ENCODE results near the gene CARD19.

CARD19 gene

DNA sequence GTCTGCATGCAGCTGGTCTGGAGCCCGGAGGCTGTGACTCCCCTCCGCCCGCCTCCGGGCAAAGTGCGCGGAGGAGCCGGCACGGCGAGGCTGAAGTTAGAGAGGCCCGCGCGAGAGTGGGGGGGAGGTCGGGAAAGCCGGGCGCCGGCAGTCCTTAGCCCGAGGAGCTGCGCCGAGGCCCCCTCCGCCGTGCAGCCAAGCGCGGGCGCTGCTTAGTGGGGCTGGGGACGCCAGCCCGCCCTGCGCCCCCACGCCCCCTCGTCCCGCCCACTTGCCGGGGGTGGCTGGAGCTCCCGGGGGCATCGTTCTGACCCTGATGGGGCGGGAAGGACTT is 37.6 kb downstream of the CARD19 start (continued):
- TF ChIP-seq, protein P1, sequence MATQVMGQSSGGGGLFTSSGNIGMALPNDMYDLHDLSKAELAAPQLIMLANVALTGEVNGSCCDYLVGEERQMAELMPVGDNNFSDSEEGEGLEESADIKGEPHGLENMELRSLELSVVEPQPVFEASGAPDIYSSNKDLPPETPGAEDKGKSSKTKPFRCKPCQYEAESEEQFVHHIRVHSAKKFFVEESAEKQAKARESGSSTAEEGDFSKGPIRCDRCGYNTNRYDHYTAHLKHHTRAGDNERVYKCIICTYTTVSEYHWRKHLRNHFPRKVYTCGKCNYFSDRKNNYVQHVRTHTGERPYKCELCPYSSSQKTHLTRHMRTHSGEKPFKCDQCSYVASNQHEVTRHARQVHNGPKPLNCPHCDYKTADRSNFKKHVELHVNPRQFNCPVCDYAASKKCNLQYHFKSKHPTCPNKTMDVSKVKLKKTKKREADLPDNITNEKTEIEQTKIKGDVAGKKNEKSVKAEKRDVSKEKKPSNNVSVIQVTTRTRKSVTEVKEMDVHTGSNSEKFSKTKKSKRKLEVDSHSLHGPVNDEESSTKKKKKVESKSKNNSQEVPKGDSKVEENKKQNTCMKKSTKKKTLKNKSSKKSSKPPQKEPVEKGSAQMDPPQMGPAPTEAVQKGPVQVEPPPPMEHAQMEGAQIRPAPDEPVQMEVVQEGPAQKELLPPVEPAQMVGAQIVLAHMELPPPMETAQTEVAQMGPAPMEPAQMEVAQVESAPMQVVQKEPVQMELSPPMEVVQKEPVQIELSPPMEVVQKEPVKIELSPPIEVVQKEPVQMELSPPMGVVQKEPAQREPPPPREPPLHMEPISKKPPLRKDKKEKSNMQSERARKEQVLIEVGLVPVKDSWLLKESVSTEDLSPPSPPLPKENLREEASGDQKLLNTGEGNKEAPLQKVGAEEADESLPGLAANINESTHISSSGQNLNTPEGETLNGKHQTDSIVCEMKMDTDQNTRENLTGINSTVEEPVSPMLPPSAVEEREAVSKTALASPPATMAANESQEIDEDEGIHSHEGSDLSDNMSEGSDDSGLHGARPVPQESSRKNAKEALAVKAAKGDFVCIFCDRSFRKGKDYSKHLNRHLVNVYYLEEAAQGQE (tag by site-specific recombination; IDR thresholded peaks at IDR 0.05): no peak
- TF ChIP-seq ZNF114 (tag by site-specific recombination; IDR thresholded peaks at IDR 0.05) (no peak), ZNF221 (tag by site-specific recombination; IDR thresholded peaks at IDR 0.05; ENCODE audit: borderline replicate concordance) (no peak), ZSCAN23 (tag by site-specific recombination; IDR thresholded peaks at IDR 0.05) (no peak), YY1 (tag by site-specific recombination; IDR thresholded peaks at IDR 0.05) (no peak)
- TF ChIP-seq, protein P2, sequence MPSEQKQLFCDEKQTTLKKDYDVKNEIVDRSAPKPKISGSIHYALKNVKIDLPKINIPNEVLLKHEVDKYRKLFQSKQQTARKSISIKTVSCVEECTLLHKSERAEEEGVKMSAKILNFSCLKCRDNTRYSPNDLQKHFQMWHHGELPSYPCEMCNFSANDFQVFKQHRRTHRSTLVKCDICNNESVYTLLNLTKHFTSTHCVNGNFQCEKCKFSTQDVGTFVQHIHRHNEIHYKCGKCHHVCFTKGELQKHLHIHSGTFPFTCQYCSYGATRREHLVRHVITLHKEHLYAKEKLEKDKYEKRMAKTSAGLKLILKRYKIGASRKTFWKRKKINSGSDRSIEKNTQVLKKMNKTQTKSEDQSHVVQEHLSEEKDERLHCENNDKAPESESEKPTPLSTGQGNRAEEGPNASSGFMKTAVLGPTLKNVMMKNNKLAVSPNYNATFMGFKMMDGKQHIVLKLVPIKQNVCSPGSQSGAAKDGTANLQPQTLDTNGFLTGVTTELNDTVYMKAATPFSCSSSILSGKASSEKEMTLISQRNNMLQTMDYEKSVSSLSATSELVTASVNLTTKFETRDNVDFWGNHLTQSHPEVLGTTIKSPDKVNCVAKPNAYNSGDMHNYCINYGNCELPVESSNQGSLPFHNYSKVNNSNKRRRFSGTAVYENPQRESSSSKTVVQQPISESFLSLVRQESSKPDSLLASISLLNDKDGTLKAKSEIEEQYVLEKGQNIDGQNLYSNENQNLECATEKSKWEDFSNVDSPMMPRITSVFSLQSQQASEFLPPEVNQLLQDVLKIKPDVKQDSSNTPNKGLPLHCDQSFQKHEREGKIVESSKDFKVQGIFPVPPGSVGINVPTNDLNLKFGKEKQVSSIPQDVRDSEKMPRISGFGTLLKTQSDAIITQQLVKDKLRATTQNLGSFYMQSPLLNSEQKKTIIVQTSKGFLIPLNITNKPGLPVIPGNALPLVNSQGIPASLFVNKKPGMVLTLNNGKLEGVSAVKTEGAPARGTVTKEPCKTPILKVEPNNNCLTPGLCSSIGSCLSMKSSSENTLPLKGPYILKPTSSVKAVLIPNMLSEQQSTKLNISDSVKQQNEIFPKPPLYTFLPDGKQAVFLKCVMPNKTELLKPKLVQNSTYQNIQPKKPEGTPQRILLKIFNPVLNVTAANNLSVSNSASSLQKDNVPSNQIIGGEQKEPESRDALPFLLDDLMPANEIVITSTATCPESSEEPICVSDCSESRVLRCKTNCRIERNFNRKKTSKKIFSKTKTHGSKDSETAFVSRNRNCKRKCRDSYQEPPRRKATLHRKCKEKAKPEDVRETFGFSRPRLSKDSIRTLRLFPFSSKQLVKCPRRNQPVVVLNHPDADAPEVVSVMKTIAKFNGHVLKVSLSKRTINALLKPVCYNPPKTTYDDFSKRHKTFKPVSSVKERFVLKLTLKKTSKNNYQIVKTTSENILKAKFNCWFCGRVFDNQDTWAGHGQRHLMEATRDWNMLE (tag by site-specific recombination; conservative IDR thresholded peaks at IDR 0.05; ENCODE audit: low read depth): no peak
- TF ChIP-seq, protein P3, sequence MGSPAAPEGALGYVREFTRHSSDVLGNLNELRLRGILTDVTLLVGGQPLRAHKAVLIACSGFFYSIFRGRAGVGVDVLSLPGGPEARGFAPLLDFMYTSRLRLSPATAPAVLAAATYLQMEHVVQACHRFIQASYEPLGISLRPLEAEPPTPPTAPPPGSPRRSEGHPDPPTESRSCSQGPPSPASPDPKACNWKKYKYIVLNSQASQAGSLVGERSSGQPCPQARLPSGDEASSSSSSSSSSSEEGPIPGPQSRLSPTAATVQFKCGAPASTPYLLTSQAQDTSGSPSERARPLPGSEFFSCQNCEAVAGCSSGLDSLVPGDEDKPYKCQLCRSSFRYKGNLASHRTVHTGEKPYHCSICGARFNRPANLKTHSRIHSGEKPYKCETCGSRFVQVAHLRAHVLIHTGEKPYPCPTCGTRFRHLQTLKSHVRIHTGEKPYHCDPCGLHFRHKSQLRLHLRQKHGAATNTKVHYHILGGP (tag by site-specific recombination; IDR thresholded peaks at IDR 0.05): no peak
- TF ChIP-seq, protein P4, sequence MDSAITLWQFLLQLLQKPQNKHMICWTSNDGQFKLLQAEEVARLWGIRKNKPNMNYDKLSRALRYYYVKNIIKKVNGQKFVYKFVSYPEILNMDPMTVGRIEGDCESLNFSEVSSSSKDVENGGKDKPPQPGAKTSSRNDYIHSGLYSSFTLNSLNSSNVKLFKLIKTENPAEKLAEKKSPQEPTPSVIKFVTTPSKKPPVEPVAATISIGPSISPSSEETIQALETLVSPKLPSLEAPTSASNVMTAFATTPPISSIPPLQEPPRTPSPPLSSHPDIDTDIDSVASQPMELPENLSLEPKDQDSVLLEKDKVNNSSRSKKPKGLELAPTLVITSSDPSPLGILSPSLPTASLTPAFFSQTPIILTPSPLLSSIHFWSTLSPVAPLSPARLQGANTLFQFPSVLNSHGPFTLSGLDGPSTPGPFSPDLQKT (IDR thresholded peaks at IDR 0.05; ENCODE audit: borderline replicate concordance, low read depth, low read length): no peak
- TF ChIP-seq, protein P5, sequence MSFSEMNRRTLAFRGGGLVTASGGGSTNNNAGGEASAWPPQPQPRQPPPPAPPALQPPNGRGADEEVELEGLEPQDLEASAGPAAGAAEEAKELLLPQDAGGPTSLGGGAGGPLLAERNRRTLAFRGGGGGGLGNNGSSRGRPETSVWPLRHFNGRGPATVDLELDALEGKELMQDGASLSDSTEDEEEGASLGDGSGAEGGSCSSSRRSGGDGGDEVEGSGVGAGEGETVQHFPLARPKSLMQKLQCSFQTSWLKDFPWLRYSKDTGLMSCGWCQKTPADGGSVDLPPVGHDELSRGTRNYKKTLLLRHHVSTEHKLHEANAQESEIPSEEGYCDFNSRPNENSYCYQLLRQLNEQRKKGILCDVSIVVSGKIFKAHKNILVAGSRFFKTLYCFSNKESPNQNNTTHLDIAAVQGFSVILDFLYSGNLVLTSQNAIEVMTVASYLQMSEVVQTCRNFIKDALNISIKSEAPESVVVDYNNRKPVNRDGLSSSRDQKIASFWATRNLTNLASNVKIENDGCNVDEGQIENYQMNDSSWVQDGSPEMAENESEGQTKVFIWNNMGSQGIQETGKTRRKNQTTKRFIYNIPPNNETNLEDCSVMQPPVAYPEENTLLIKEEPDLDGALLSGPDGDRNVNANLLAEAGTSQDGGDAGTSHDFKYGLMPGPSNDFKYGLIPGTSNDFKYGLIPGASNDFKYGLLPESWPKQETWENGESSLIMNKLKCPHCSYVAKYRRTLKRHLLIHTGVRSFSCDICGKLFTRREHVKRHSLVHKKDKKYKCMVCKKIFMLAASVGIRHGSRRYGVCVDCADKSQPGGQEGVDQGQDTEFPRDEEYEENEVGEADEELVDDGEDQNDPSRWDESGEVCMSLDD (tag by site-specific recombination; IDR thresholded peaks at IDR 0.05): peak; percentile 49; the same call in 1 of the 2 replicates

DNA sequence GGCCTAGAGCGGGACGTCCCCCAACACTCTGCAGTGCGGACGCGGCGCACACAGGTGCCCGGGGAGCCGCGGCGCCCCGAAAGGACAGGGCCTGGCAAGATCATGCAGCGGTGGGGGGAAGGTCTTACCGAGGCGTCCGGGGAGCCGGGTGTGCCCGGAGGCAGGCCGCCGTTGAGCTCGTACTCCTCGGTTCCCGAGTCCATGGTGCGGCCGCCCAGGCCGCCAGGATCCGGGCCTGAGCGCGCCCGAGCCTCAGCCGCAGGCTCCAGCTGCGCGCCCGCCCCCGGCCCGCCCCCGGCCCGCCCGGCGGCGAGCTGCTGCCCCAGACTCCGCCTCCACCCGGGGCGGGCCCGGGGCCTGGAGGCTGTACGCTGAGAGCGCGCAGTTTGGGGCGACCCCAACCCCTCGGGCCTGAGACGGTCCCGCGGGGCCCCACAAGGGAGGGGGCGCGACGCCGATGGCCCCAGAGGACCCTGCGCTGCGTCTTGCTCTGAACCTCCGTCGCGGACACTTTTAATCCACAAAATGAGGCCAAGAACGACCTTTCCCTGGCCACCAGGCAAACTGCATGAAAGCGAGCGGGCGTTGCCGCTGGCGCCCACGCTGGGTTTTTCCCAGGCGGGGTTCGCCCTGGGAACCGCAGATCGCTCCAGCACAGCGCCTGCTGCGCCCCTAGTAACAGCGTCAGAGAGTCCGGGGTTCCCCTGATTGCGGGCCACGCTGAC is 38.2 kb downstream of the CARD19 start, which contains the start of gene NINJ1:
NINJ1 (minus strand) TSS at position 237 of the 725 bp plus-strand sequence; CDS start at position 203, 34 bp downstream.
- ChIA-PET CTCF (interaction anchor here (0.9 to 3.1 kb wide), 4 partner anchors 14 to 27 kb away, joined by 3 to 15 read pairs (median 4); no protein-coding TSS in a partner anchor), POLR2A (interaction anchor here (0.6 to 1.7 kb wide), 12 partner anchors 8 to 432 kb away, joined by 3 to 23 read pairs (median 4); partner anchors contain the start of genes CARD19 and FAM120AOS)
- H3K27ac ChIP-seq (ENCODE audit: extremely low read depth, low read depth, low read length): peak within 1 kb of the TSS; percentile 76; the same call in 1 of the 2 replicates
- 0 out of 2 replicates have a peak, but pooled peaks cover 2% of the 10 kb centered on the region for H3K4me1 ChIP-seq (ENCODE audit: control insufficient read depth, insufficient read depth, low read length)
- H3K36me3 ChIP-seq (ENCODE audit: control insufficient read depth in 2 of 2, insufficient read depth in 1 of 2, low read length in 2 of 2): peaks cover 0 to 8% of the 10 kb centered on the region in 2 experiments; a peak in 1 of 3 replicates
- H3K4me3 ChIP-seq (ENCODE audit: low read depth, low read length): peak within 1 kb of the TSS; percentile 80
- H3K9me3 ChIP-seq (ENCODE audit: control insufficient read depth, insufficient read depth, low read depth, low read length): no peaks in the 10 kb centered on the region
- TF ChIP-seq ZNF76 (tag by site-specific recombination; IDR thresholded peaks at IDR 0.05; ENCODE audit: borderline replicate concordance, low read depth) (no peak), ZNF660 (tag by site-specific recombination; IDR thresholded peaks at IDR 0.05) (no peak), KLF7 (tag by site-specific recombination; IDR thresholded peaks at IDR 0.05; ENCODE audit: borderline replicate concordance) (no peak), ZNF558 (tag by site-specific recombination; IDR thresholded peaks at IDR 0.05) (no peak), ZSCAN16 (tag by site-specific recombination; IDR thresholded peaks at IDR 0.05) (0 out of 2 replicates have a peak, but pooled peaks have one; percentile 1), ZNF776 (tag by site-specific recombination; IDR thresholded peaks at IDR 0.05; ENCODE audit: borderline replicate concordance) (no peak), ZNF274 (IDR thresholded peaks at IDR 0.05; ENCODE audit: low read length) (no peak), ZNF274 (tag by site-specific recombination; IDR thresholded peaks at IDR 0.05; ENCODE audit: borderline replicate concordance) (no peak), HOXD13 (CRISPR knock-in tag; IDR thresholded peaks at IDR 0.05; ENCODE audit: borderline replicate concordance) (no peak)
- TF ChIP-seq, protein P6, sequence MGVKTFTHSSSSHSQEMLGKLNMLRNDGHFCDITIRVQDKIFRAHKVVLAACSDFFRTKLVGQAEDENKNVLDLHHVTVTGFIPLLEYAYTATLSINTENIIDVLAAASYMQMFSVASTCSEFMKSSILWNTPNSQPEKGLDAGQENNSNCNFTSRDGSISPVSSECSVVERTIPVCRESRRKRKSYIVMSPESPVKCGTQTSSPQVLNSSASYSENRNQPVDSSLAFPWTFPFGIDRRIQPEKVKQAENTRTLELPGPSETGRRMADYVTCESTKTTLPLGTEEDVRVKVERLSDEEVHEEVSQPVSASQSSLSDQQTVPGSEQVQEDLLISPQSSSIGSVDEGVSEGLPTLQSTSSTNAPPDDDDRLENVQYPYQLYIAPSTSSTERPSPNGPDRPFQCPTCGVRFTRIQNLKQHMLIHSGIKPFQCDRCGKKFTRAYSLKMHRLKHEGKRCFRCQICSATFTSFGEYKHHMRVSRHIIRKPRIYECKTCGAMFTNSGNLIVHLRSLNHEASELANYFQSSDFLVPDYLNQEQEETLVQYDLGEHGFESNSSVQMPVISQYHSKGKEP (tag by site-specific recombination; IDR thresholded peaks at IDR 0.05): no peak

Data from HEK293 (cell line).